H1 (cell line): ENCODE data around the gene DRG1. TPM values are rescaled to one million over a fixed set of nuclear protein-coding genes. Genes with fewer than 3 reads are reported as not detected.

Source experiments
- CTCF ChIA-PET: fragments of 300-600 bp; sonication (Branson Sonifier 250); formaldehyde crosslinking; loops from one replicate; lab custom pipeline; 2021; ENCODE audit not compliant: partially characterized antibody; lab: Charles Lee
- POLR2A ChIA-PET: fragments of 300-600 bp; sonication (Branson Sonifier 250); formaldehyde crosslinking; loops from one replicate; lab custom pipeline; 2021; ENCODE audit warnings: inconsistent platforms; ENCODE audit not compliant: partially characterized antibody; lab: Charles Lee
- DNase-seq, 2 experiments: peaks; one replicate each; pipeline versions ENCODE4 v3.0.0 to v3.0.0-alpha.2; 2010 to 2022; ENCODE audit warnings: low spot score in 2 of 2, low read depth in 1 of 2, mixed read lengths in 1 of 2
- FAIRE-seq: peaks from 2 replicates; lab custom pipeline; 2011; peaks lifted over from hg19 to GRCh38; lab: Jason Lieb, UNC
- H2AFZ ChIP-seq: 2 replicates; pipeline ENCODE4 v1.8.1; 2012; ENCODE audit warnings: low read length, inconsistent platforms
- H2AK5ac ChIP-seq: 2 replicates; pipeline ENCODE4 v1.6.1; 2013; ENCODE audit warnings: low read depth, low read length
- H2BK120ac ChIP-seq: replicated peaks from 2 replicates; pipeline ENCODE3; 2013; ENCODE audit warnings: low read depth, low read length, inconsistent platforms
- H2BK12ac ChIP-seq: 2 replicates; pipeline ENCODE4 v1.6.1; 2013; ENCODE audit warnings: low read depth, low read length
- H2BK15ac ChIP-seq: 2 replicates; pipeline ENCODE4 v1.6.1; 2013; ENCODE audit warnings: low read length
- H2BK20ac ChIP-seq: 2 replicates; pipeline ENCODE4 v1.6.1; 2013; ENCODE audit warnings: low read length
- H2BK5ac ChIP-seq: 2 replicates; pipeline ENCODE4 v1.6.1; 2013; ENCODE audit warnings: low read depth, low read length
- H3K14ac ChIP-seq: 2 replicates; pipeline ENCODE4 v1.6.1; 2013; ENCODE audit warnings: inconsistent platforms; ENCODE audit not compliant: insufficient read length
- H3K18ac ChIP-seq: 2 replicates; pipeline ENCODE4 v1.6.1; 2013; ENCODE audit warnings: low read length; ENCODE audit errors: extremely low read depth
- H3K23ac ChIP-seq: 2 replicates; pipeline ENCODE4 v1.6.1; 2013; ENCODE audit warnings: inconsistent platforms; ENCODE audit not compliant: insufficient read length
- H3K23me2 ChIP-seq: 2 replicates; pipeline ENCODE4 v1.6.1; 2013; ENCODE audit warnings: low read depth, low read length
- H3K27ac ChIP-seq: 2 replicates; pipeline ENCODE4 v1.6.1; 2011; ENCODE audit warnings: low read depth, low read length, inconsistent platforms
- H3K27me3 ChIP-seq, 4 experiments: replicated peaks in 1 of 4; 1 replicate in 1 of 4; 2 replicates in 3 of 4; pipeline versions ENCODE4 v1.6.1 to v1.8.1; 2011 to 2013; ENCODE audit warnings: low read length in 3 of 4, mild to moderate bottlenecking in 3 of 4, inconsistent platforms in 2 of 4, mixed read lengths in 2 of 4, moderate library complexity in 1 of 4; ENCODE audit not compliant: control insufficient read depth in 3 of 4, insufficient read depth in 3 of 4; ENCODE audit errors: extremely low read depth in 1 of 4
- H3K36me3 ChIP-seq, 4 experiments: 2 replicates each; pipeline versions ENCODE4 v1.6.1 to v1.8.1; 2011 to 2013; ENCODE audit warnings: mild to moderate bottlenecking in 4 of 4, low read length in 3 of 4, moderate library complexity in 2 of 4, control low read depth in 1 of 4, inconsistent platforms in 1 of 4; ENCODE audit not compliant: insufficient read depth in 4 of 4, control insufficient read depth in 2 of 4
- H3K4ac ChIP-seq: replicated peaks from 2 replicates; pipeline ENCODE3; 2013; ENCODE audit warnings: low read length, low read depth, mixed read lengths, inconsistent platforms; ENCODE audit not compliant: insufficient read length
- H3K4me1 ChIP-seq, 4 experiments: replicated peaks in 1 of 4; 1 replicate in 1 of 4; 2 replicates in 3 of 4; pipeline versions ENCODE4 v1.6.1 to v1.8.1; 2011 to 2013; ENCODE audit warnings: low read length in 3 of 4, inconsistent platforms in 2 of 4, mixed read lengths in 1 of 4; ENCODE audit not compliant: insufficient read depth in 4 of 4, control insufficient read depth in 3 of 4
- H3K4me2 ChIP-seq, 2 experiments: 2 replicates each; pipeline versions ENCODE4 v1.6.1 to v1.8.1; 2011 to 2013; ENCODE audit warnings: low read depth in 2 of 2, low read length in 2 of 2, control low read depth in 1 of 2, inconsistent platforms in 1 of 2, mild to moderate bottlenecking in 1 of 2; ENCODE audit not compliant: insufficient read depth in 1 of 2
- H3K4me3 ChIP-seq, 4 experiments: fragments of 200-600, 300-600 bp in 1 of 4; sonication (generic), shearing (Covaris generic), sonication (Bioruptor Twin) in 1 of 4; 2 replicates each; pipeline versions ENCODE4 v1.5.1 to v1.8.1; 2011 to 2016; ENCODE audit warnings: low read length in 4 of 4, low read depth in 3 of 4, control low read depth in 2 of 4, inconsistent platforms in 2 of 4, mild to moderate bottlenecking in 2 of 4, mixed read lengths in 1 of 4, moderate library complexity in 1 of 4; ENCODE audit not compliant: insufficient read depth in 2 of 4; ENCODE audit errors: extremely low read depth in 1 of 4
- H3K56ac ChIP-seq: replicated peaks from 2 replicates; pipeline ENCODE3; 2013; ENCODE audit warnings: low read depth, mild to moderate bottlenecking, mixed read lengths, low read length, inconsistent platforms; ENCODE audit not compliant: insufficient read length
- H3K79me1 ChIP-seq: 2 replicates; pipeline ENCODE4 v1.6.1; 2013; ENCODE audit warnings: low read depth, low read length, control low read depth
- H3K79me2 ChIP-seq, 2 experiments: 2 replicates each; pipeline versions ENCODE4 v1.6.1 to v1.8.1; 2012 to 2013; ENCODE audit warnings: low read length in 2 of 2, mild to moderate bottlenecking in 2 of 2, inconsistent platforms in 1 of 2; ENCODE audit not compliant: insufficient read depth in 2 of 2, control insufficient read depth in 1 of 2
- H3K9ac ChIP-seq, 4 experiments: replicated peaks in 1 of 4; 1 replicate in 1 of 4; 2 replicates in 3 of 4; pipeline versions ENCODE4 v1.6.1 to v1.8.1; 2011 to 2013; ENCODE audit warnings: low read depth in 3 of 4, low read length in 3 of 4, control low read depth in 2 of 4, mild to moderate bottlenecking in 2 of 4, moderate library complexity in 2 of 4, inconsistent platforms in 1 of 4; ENCODE audit errors: extremely low read depth in 1 of 4
- H3K9me3 ChIP-seq, 2 experiments: 2 replicates each; pipeline versions ENCODE4 v1.6.1 to v1.8.1; 2012 to 2013; ENCODE audit warnings: mild to moderate bottlenecking in 2 of 2, moderate library complexity in 2 of 2, control low read depth in 1 of 2, inconsistent platforms in 1 of 2, low read depth in 1 of 2, low read length in 1 of 2, mixed read lengths in 1 of 2; ENCODE audit not compliant: insufficient read depth in 2 of 2
- H4K20me1 ChIP-seq, 2 experiments: replicated peaks in 1 of 2; 2 replicates each; pipeline versions ENCODE3 to v1.8.1; 2011 to 2013; ENCODE audit warnings: inconsistent platforms in 2 of 2, low read length in 2 of 2, mild to moderate bottlenecking in 1 of 2; ENCODE audit not compliant: insufficient read depth in 2 of 2, control insufficient read depth in 1 of 2
- H4K5ac ChIP-seq: 2 replicates; pipeline ENCODE4 v1.6.1; 2013; ENCODE audit warnings: low read length, low read depth, mixed read lengths, inconsistent platforms; ENCODE audit not compliant: insufficient read length
- H4K8ac ChIP-seq: 2 replicates; pipeline ENCODE4 v1.8.0; 2013; ENCODE audit warnings: mild to moderate bottlenecking, moderate library complexity, low read length, inconsistent platforms; ENCODE audit not compliant: insufficient read depth; ENCODE audit errors: extremely low read depth
- H4K91ac ChIP-seq: replicated peaks from 2 replicates; pipeline ENCODE3; 2013; ENCODE audit warnings: low read length, mixed read lengths, inconsistent platforms; ENCODE audit not compliant: insufficient read length
- BCL11A ChIP-seq, 2 experiments: IDR thresholded peaks; one replicate each; pipeline ENCODE4 v1.6.1; 2011; ENCODE audit warnings: low read depth in 2 of 2, low read length in 2 of 2, mild to moderate bottlenecking in 2 of 2
- CBX8 ChIP-seq: fragments of 300-800, 300-1000 bp; sonication (generic); IDR thresholded peaks from 2 replicates; pipeline ENCODE4 v1.7.1; 2016; ENCODE audit warnings: low read depth, low read length, borderline replicate concordance
- SIX5 ChIP-seq: IDR thresholded peaks from 2 replicates; pipeline ENCODE4 v1.6.1; 2011; ENCODE audit warnings: mild to moderate bottlenecking, low read depth, low read length
- ZNF274 ChIP-seq: IDR thresholded peaks from 2 replicates; pipeline ENCODE4 v1.7.0; 2012; ENCODE audit warnings: low read length, borderline replicate concordance; ENCODE audit errors: extremely low read depth
- WGBS, 2 experiments: shearing (Covaris generic) in 1 of 2; methylation state at CpG; one replicate each; pipeline versions ENCODE4 v1.1.6 to v1.1.7; 2013 to 2015; ENCODE audit warnings: low lambda C conversion rate in 2 of 2, mixed read lengths in 2 of 2, inconsistent platforms in 1 of 2, low coverage in 1 of 2, missing lambda C conversion rate in 1 of 2; ENCODE audit not compliant: insufficient replicate concordance in 2 of 2, insufficient coverage in 1 of 2, insufficient read length in 1 of 2; ENCODE audit errors: extremely low coverage in 1 of 2, missing lambda C conversion rate in 1 of 2; 5-methylcytosine and 5-hydroxymethylcytosine counted together
- polyA plus RNA-seq, 7 experiments: library from polyadenylated mRNA; depleted of rRNA in 3 of 7; stranded (reverse) in 5 of 7; unstranded in 2 of 7; fragments of >200 nt in 5 of 7; fragments of 200-250 nt in 2 of 7; gene quantifications; 1 replicate in 5 of 7; 2 replicates in 1 of 7; 4 replicates in 1 of 7; pipeline versions ENCODE4 v1.2.1 to v1.2.3, GENCODE V29; 2011 to 2013; ENCODE audit warnings: missing spikeins in 2 of 7, mixed read lengths in 2 of 7
- total RNA-seq: library from RNA; stranded (reverse); fragmentation: NEBNext Ultra II Directional; extraction: Animal tissue kit (Norgen Biotek cat#: 25700); gene quantifications from 2 replicates; pipeline ENCODE4 v1.2.1, GENCODE V29; 2021

The DRG1 gene
- total and polyA plus RNA-seq, 2 of the 8 experiments (the other 6 are each of a cell fraction or from before 2014, with no cell fraction given) = 45.3 to 81.9 TPM

DNA sequence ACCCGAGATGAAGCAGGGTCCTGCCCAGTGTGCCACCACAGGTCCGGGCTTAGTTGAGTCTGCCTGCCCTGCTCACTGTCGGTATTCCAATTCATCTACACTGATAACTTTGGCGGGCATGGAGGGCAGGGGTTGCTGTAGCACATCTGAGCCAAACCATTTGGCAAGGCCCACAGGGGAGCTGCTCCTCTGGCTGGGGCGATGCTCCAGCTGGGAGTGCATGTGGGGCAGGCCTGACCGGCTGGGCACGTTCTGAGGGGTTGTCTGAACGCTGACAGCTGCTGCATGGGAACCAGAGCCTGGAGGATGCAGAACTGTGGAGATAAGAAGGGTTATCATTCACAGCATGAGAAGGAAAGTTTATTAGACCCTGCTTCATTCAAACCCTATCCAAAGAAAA, 40.4 kb downstream of the DRG1 start:
- H2BK12ac ChIP-seq = no peak overlapping the region
- no peak overlapping the region for H4K91ac ChIP-seq
- H2AK5ac ChIP-seq = no peak overlapping the region
- no peak overlapping the region for H2BK20ac ChIP-seq
- H3K4me3 ChIP-seq = no peak overlapping the region
- H2BK5ac ChIP-seq = no peak overlapping the region
- ChIA-PET POLR2A (interaction anchor here (1.2 to 5.2 kb wide), 2 partner anchors 8 to 12 kb away, joined by 3 to 23 read pairs; no protein-coding TSS in a partner anchor), CTCF (interaction anchor here (1.4 to 2.2 kb wide), 3 partner anchors 8 to 12 kb away, joined by 6 to 7 read pairs (median 7); no protein-coding TSS in a partner anchor)
- no peak overlapping the region for H3K27ac ChIP-seq
- H2BK120ac ChIP-seq = no peak overlapping the region
- H3K79me2 ChIP-seq = no peaks in the 10 kb centered on the region
- H3K36me3 ChIP-seq = peaks cover 16 to 73% (median 55%) of the 10 kb centered on the region in 4 experiments
- no peak overlapping the region for H2BK15ac ChIP-seq
- TF ChIP-seq BCL11A (IDR thresholded peaks at IDR 0.05; ENCODE audit: low read depth in 2 of 2, low read length in 2 of 2) (no peak), CBX8 (no peak), ZNF274 (no peak), SIX5 (no peak)
- H3K9me3 ChIP-seq = no peaks in the 10 kb centered on the region
- DNase-seq (no peak), FAIRE-seq (no peak)
- WGBS, 2 experiments = 90% methylated on average over 8 of the region's 8 CpGs; no CpG with 5 or more reads in 1 of the 2 experiments
- H4K5ac ChIP-seq = no peak overlapping the region
- H3K56ac ChIP-seq = no peak overlapping the region
- H2AFZ ChIP-seq = no peak overlapping the region
- no peaks in the 10 kb centered on the region for H3K23me2 ChIP-seq
- no peak overlapping the region for H3K9ac ChIP-seq
- no peaks in the 10 kb centered on the region for H3K79me1 ChIP-seq
- no peak overlapping the region for H3K18ac ChIP-seq
- H4K20me1 ChIP-seq = peaks cover 0 to 2% of the 10 kb centered on the region in 2 experiments
- H3K4me2 ChIP-seq = no peak overlapping the region
- no peak overlapping the region for H3K4ac ChIP-seq
- no peak overlapping the region; the same call in 1 of the 2 replicates for H4K8ac ChIP-seq
- H3K4me1 ChIP-seq = no peaks in the 10 kb centered on the region
- no peak overlapping the region for H3K14ac ChIP-seq
- no peaks in the 10 kb centered on the region for H3K27me3 ChIP-seq
- no peak overlapping the region for H3K23ac ChIP-seq
